ENCODE data around the gene FBXO48.

Gene FBXO48

GRCh38 chr2:68505603-68506159 lies 38.6 kb upstream of the FBXO48 start:
- Histone ChIP-seq H2AFZ (ENCODE audit: low read length) (no peak overlapping the region), H3K9ac (ENCODE audit: low read length) (no peak overlapping the region), H3K9me3 (ENCODE audit: low read length) (peaks cover 4% of the 10 kb centered on the region; the same call in 1 of the 2 replicates), H3K4me3 (ENCODE audit: low read depth, low read length, poor library complexity, severe bottlenecking) (no peak overlapping the region), H3F3A (ENCODE audit: insufficient read depth, low read length) (no peaks in the 10 kb centered on the region), H3K79me2 (ENCODE audit: insufficient read depth, low read length) (no peaks in the 10 kb centered on the region), H3K4me2 (ENCODE audit: low read length) (no peak overlapping the region), H3K36me3 (ENCODE audit: insufficient read depth, low read length) (no peaks in the 10 kb centered on the region), H4K20me1 (ENCODE audit: insufficient read depth, low read length) (no peaks in the 10 kb centered on the region), H3K27ac (ENCODE audit: low read depth, low read length, poor library complexity, severe bottlenecking) (no peak overlapping the region), H3K9me2 (ENCODE audit: low read depth, low read length) (no peaks in the 10 kb centered on the region), H3K4me1 (ENCODE audit: insufficient read depth, low read length, severe bottlenecking) (no peaks in the 10 kb centered on the region), H3K27me3 (ENCODE audit: insufficient read depth, low read length) (no peaks in the 10 kb centered on the region)
- TF ChIP-seq CTCF (IDR thresholded peaks at IDR 0.05; ENCODE audit: low read length) (no peak), EZH2 (IDR thresholded peaks at IDR 0.05; ENCODE audit: borderline replicate concordance, low read length) (no peak)

- Histone ChIP-seq H2AFZ (ENCODE audit: low read length) (no peak overlapping the region), H3K9ac (ENCODE audit: low read length) (no peak overlapping the region), H3K79me2 (ENCODE audit: insufficient read depth, low read length) (no peaks in the 10 kb centered on the region), H3K9me2 (ENCODE audit: low read depth, low read length) (no peaks in the 10 kb centered on the region), H3K4me2 (ENCODE audit: low read length) (no peak overlapping the region), H3K36me3 (ENCODE audit: insufficient read depth, low read length) (no peaks in the 10 kb centered on the region), H3K4me3 (ENCODE audit: low read depth, low read length, poor library complexity, severe bottlenecking) (no peak overlapping the region), H3K27ac (ENCODE audit: low read depth, low read length, poor library complexity, severe bottlenecking) (no peak overlapping the region), H3K4me1 (ENCODE audit: insufficient read depth, low read length, severe bottlenecking) (no peaks in the 10 kb centered on the region), H4K20me1 (ENCODE audit: insufficient read depth, low read length) (no peaks in the 10 kb centered on the region), H3F3A (ENCODE audit: insufficient read depth, low read length) (no peaks in the 10 kb centered on the region), H3K27me3 (ENCODE audit: insufficient read depth, low read length) (no peaks in the 10 kb centered on the region), H3K9me3 (ENCODE audit: low read length) (0 out of 2 replicates have a peak, but pooled peaks cover 2% of the 10 kb centered on the region)
- TF ChIP-seq CTCF (IDR thresholded peaks at IDR 0.05; ENCODE audit: low read length) (no peak), EZH2 (IDR thresholded peaks at IDR 0.05; ENCODE audit: borderline replicate concordance, low read length) (no peak)
These were observed 34.7 kb upstream of the FBXO48 start for GRCh38 chr2:68501768-68502167.

GRCh38 chr2:68500649-68501048 lies 33.6 kb upstream of the FBXO48 start:
- no peaks in the 10 kb centered on the region for H3K27me3 ChIP-seq (ENCODE audit: insufficient read depth, low read length)
- no peaks in the 10 kb centered on the region for H3K79me2 ChIP-seq (ENCODE audit: insufficient read depth, low read length)
- no peak overlapping the region for H3K9ac ChIP-seq (ENCODE audit: low read length)
- H2AFZ ChIP-seq (ENCODE audit: low read length), result no peak overlapping the region
- H3K4me2 ChIP-seq (ENCODE audit: low read length), result no peak overlapping the region
- no peaks in the 10 kb centered on the region for H4K20me1 ChIP-seq (ENCODE audit: insufficient read depth, low read length)
- H3K4me3 ChIP-seq (ENCODE audit: low read depth, low read length, poor library complexity, severe bottlenecking), result no peak overlapping the region
- 0 out of 2 replicates have a peak, but pooled peaks cover 2% of the 10 kb centered on the region for H3K9me3 ChIP-seq (ENCODE audit: low read length)
- no peaks in the 10 kb centered on the region for H3F3A ChIP-seq (ENCODE audit: insufficient read depth, low read length)
- TF ChIP-seq EZH2 (IDR thresholded peaks at IDR 0.05; ENCODE audit: borderline replicate concordance, low read length) (no peak), CTCF (IDR thresholded peaks at IDR 0.05; ENCODE audit: low read length) (no peak)
- H3K4me1 ChIP-seq (ENCODE audit: insufficient read depth, low read length, severe bottlenecking), result no peaks in the 10 kb centered on the region
- no peak overlapping the region for H3K27ac ChIP-seq (ENCODE audit: low read depth, low read length, poor library complexity, severe bottlenecking)
- no peaks in the 10 kb centered on the region for H3K36me3 ChIP-seq (ENCODE audit: insufficient read depth, low read length)
- no peaks in the 10 kb centered on the region for H3K9me2 ChIP-seq (ENCODE audit: low read depth, low read length)
